ENCODE results near the gene ADAMTS16.

ADAMTS16 gene

DNA sequence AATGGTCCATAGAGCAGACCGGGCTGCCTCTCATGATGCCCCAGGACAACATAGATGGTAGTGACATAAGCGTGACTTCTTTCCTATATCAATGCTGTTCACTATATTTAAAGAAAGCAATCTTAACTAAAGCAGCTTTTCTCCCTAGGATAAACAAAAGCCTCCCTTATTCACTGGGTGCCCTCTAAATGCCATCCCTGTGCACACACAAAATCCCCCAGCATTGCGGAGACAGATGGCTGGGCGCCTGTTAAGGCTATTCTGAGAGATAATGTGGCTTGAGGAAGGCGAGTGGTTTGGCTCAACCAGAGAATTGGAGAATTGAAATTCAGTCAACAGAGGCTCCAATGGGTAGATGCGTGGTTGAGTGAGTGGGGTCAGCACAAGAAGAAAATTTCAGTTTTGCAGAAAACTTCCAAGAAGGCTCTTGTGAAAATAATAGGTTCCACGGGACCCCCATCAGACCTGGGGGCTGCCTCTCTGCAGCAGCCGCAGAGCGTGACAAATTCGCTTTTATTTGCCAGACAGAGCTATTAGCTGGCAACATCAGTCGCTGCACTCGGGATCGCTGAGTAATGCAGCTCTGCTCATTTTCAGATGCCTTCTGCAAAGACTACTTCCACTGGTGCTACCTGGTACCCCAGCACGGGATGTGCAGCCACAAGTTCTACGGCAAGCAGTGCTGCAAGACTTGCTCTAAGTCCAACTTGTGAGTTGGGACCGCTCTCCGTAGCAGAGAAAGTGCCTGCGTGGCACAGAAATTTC is 178.5 kb downstream of the ADAMTS16 start:
- TF ChIP-seq CTCF (conservative IDR thresholded peaks at IDR 0.05; ENCODE audit: low read length): no peak
- no peak overlapping the region for H3K4me3 ChIP-seq (ENCODE audit: low read length)
- no peak for DNase-seq (ENCODE audit: low read depth)

- DNase-seq (ENCODE audit: low read depth): no peak
- H3K4me3 ChIP-seq (ENCODE audit: low read length): no peak overlapping the region
- no peak for TF ChIP-seq CTCF (conservative IDR thresholded peaks at IDR 0.05; ENCODE audit: low read length)
Measured at GRCh38 chr5:5320062-5320805, 180.1 kb downstream of the ADAMTS16 start.

DNA sequence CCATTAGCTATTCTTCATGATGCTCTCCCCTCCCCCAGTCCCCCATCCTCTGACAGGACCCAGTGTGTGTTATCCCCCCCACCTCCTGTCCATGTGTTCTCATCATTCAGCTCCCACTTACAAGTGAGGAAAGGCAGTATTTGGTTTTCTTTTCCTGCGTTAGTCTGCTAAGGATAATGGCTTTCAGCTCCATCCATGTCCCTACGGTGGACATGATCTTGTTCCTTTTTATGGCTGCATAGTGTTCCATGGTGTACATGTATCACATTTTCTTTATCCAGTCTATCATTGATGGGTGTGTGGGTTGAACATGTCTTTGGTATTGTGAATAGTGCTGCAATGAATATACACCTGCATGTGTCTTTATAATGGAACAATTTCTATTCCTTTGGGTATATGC is 181.0 kb downstream of the ADAMTS16 start:
- no peak overlapping the region for H3K4me3 ChIP-seq (ENCODE audit: low read length)
- DNase-seq (ENCODE audit: low read depth): no peak
- TF ChIP-seq CTCF (conservative IDR thresholded peaks at IDR 0.05; ENCODE audit: low read length): no peak

- H3K4me3 ChIP-seq (ENCODE audit: low read length): no peak overlapping the region
- TF ChIP-seq CTCF (conservative IDR thresholded peaks at IDR 0.05; ENCODE audit: low read length): no peak
- no peak for DNase-seq (ENCODE audit: low read depth)
Measured at GRCh38 chr5:5323551-5323950, 183.4 kb downstream of the ADAMTS16 start.

- no peak overlapping the region for H3K4me3 ChIP-seq (ENCODE audit: low read length)
- TF ChIP-seq CTCF (conservative IDR thresholded peaks at IDR 0.05; ENCODE audit: low read length): no peak
- no peak for DNase-seq (ENCODE audit: low read depth)
Measured at GRCh38 chr5:5326115-5326758, 186.1 kb downstream of the ADAMTS16 start.

- TF ChIP-seq CTCF (conservative IDR thresholded peaks at IDR 0.05; ENCODE audit: low read length): no peak
- H3K4me3 ChIP-seq (ENCODE audit: low read length): no peak overlapping the region
- DNase-seq (ENCODE audit: low read depth): no peak
Measured at GRCh38 chr5:5327126-5327525, 187.0 kb downstream of the ADAMTS16 start.

All from AG10803 (cell line).